ENCODE results near the gene ITIH4. TPM values are rescaled to one million over a fixed set of nuclear protein-coding genes. Genes with fewer than 3 reads are reported as not detected.

Gene ITIH4
- total and polyA plus RNA-seq, 2 of the 13 experiments (the other 11 are each of a cell fraction or from before 2014, with no cell fraction given): 2.7 to 5.3 TPM

DNA sequence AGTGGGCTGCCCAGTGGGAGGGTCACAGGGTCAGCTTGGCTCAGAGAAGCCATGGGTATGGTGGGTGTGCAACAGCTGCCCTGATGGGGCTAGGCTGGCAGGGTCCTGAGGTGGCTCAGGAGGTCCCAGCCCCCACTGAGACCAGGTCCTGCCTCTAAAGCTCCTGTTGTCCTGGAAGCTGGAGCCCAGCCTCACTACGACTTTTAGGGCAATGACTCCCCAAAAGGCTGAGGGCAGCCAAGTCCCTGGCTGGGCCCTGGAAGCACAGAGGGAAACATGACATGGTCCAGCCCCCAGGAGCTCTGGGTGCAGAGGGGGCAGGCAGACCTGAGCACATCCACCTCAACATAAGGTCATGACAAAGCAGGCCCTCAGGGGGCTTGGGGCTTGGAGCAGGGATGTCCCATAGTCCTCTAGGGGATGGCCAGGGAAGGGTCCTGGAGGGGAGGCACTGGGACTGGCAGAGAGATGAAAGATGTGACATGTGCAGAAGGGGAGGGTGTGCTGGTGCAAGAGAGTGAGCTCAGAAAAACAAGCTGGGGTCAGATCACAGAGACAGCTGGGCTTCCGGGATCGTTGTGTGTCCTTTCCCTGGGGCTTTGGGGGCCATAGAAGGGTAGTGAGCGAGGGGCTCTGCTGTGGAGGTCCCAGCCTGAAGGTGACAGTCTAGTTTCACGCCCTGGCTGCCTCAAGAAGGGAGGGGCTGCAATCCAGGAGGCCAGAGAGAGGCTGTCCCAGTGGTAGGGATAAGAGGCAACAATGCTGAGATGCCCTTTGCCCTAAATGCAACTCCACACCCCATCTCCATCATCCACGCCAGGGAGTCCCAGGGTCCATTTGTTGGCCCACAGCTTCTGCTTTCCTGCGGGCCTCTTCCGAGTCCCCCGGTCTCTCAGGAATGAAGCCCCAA lies 36.5 kb downstream of the ITIH4 start (continued):
- TF ChIP-seq, protein P1, sequence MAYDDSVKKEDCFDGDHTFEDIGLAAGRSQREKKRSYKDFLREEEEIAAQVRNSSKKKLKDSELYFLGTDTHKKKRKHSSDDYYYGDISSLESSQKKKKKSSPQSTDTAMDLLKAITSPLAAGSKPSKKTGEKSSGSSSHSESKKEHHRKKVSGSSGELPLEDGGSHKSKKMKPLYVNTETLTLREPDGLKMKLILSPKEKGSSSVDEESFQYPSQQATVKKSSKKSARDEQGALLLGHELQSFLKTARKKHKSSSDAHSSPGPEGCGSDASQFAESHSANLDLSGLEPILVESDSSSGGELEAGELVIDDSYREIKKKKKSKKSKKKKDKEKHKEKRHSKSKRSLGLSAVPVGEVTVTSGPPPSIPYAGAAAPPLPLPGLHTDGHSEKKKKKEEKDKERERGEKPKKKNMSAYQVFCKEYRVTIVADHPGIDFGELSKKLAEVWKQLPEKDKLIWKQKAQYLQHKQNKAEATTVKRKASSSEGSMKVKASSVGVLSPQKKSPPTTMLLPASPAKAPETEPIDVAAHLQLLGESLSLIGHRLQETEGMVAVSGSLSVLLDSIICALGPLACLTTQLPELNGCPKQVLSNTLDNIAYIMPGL (CRISPR knock-in tag; IDR thresholded peaks at IDR 0.05; ENCODE audit: borderline replicate concordance in 1 of 2, low read depth in 1 of 2): no peak
- TF ChIP-seq, protein P2, sequence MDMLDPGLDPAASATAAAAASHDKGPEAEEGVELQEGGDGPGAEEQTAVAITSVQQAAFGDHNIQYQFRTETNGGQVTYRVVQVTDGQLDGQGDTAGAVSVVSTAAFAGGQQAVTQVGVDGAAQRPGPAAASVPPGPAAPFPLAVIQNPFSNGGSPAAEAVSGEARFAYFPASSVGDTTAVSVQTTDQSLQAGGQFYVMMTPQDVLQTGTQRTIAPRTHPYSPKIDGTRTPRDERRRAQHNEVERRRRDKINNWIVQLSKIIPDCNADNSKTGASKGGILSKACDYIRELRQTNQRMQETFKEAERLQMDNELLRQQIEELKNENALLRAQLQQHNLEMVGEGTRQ (IDR thresholded peaks at IDR 0.05; ENCODE audit: low read depth, low read length): no peak
- TF ChIP-seq, protein P2 (CRISPR knock-in tag; IDR thresholded peaks at IDR 0.05; ENCODE audit: borderline replicate concordance): no peak
- TF ChIP-seq, protein P3, sequence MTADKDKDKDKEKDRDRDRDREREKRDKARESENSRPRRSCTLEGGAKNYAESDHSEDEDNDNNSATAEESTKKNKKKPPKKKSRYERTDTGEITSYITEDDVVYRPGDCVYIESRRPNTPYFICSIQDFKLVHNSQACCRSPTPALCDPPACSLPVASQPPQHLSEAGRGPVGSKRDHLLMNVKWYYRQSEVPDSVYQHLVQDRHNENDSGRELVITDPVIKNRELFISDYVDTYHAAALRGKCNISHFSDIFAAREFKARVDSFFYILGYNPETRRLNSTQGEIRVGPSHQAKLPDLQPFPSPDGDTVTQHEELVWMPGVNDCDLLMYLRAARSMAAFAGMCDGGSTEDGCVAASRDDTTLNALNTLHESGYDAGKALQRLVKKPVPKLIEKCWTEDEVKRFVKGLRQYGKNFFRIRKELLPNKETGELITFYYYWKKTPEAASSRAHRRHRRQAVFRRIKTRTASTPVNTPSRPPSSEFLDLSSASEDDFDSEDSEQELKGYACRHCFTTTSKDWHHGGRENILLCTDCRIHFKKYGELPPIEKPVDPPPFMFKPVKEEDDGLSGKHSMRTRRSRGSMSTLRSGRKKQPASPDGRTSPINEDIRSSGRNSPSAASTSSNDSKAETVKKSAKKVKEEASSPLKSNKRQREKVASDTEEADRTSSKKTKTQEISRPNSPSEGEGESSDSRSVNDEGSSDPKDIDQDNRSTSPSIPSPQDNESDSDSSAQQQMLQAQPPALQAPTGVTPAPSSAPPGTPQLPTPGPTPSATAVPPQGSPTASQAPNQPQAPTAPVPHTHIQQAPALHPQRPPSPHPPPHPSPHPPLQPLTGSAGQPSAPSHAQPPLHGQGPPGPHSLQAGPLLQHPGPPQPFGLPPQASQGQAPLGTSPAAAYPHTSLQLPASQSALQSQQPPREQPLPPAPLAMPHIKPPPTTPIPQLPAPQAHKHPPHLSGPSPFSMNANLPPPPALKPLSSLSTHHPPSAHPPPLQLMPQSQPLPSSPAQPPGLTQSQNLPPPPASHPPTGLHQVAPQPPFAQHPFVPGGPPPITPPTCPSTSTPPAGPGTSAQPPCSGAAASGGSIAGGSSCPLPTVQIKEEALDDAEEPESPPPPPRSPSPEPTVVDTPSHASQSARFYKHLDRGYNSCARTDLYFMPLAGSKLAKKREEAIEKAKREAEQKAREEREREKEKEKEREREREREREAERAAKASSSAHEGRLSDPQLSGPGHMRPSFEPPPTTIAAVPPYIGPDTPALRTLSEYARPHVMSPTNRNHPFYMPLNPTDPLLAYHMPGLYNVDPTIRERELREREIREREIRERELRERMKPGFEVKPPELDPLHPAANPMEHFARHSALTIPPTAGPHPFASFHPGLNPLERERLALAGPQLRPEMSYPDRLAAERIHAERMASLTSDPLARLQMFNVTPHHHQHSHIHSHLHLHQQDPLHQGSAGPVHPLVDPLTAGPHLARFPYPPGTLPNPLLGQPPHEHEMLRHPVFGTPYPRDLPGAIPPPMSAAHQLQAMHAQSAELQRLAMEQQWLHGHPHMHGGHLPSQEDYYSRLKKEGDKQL (CRISPR knock-in tag; IDR thresholded peaks at IDR 0.05; ENCODE audit: low read depth): no peak
- no peak for TF ChIP-seq ZNF3 (CRISPR knock-in tag; IDR thresholded peaks at IDR 0.05)
- TF ChIP-seq GABPA (IDR thresholded peaks at IDR 0.05; ENCODE audit: low read depth, low read length): no peak
- no peak for TF ChIP-seq GABPA (CRISPR knock-in tag; IDR thresholded peaks at IDR 0.05; ENCODE audit: low read depth)
- TF ChIP-seq ZMAT3 (CRISPR knock-in tag; conservative IDR thresholded peaks at IDR 0.05): no peak
- TF ChIP-seq MLLT10 (CRISPR knock-in tag; IDR thresholded peaks at IDR 0.05): no peak
- TF ChIP-seq ZSCAN22 (CRISPR knock-in tag; IDR thresholded peaks at IDR 0.05): no peak
- TF ChIP-seq, protein P4, sequence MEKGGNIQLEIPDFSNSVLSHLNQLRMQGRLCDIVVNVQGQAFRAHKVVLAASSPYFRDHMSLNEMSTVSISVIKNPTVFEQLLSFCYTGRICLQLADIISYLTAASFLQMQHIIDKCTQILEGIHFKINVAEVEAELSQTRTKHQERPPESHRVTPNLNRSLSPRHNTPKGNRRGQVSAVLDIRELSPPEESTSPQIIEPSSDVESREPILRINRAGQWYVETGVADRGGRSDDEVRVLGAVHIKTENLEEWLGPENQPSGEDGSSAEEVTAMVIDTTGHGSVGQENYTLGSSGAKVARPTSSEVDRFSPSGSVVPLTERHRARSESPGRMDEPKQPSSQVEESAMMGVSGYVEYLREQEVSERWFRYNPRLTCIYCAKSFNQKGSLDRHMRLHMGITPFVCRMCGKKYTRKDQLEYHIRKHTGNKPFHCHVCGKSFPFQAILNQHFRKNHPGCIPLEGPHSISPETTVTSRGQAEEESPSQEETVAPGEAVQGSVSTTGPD (CRISPR knock-in tag; IDR thresholded peaks at IDR 0.05): no peak
- TF ChIP-seq, protein P5, sequence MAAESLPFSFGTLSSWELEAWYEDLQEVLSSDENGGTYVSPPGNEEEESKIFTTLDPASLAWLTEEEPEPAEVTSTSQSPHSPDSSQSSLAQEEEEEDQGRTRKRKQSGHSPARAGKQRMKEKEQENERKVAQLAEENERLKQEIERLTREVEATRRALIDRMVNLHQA (CRISPR knock-in tag; IDR thresholded peaks at IDR 0.05): no peak
- TF ChIP-seq TSC22D2 (CRISPR knock-in tag; IDR thresholded peaks at IDR 0.05; ENCODE audit: borderline replicate concordance): no peak
- peak; percentile 77; the same call in 1 of the 2 replicates for TF ChIP-seq ZBTB7A (CRISPR knock-in tag; IDR thresholded peaks at IDR 0.05)
- TF ChIP-seq, protein P6, sequence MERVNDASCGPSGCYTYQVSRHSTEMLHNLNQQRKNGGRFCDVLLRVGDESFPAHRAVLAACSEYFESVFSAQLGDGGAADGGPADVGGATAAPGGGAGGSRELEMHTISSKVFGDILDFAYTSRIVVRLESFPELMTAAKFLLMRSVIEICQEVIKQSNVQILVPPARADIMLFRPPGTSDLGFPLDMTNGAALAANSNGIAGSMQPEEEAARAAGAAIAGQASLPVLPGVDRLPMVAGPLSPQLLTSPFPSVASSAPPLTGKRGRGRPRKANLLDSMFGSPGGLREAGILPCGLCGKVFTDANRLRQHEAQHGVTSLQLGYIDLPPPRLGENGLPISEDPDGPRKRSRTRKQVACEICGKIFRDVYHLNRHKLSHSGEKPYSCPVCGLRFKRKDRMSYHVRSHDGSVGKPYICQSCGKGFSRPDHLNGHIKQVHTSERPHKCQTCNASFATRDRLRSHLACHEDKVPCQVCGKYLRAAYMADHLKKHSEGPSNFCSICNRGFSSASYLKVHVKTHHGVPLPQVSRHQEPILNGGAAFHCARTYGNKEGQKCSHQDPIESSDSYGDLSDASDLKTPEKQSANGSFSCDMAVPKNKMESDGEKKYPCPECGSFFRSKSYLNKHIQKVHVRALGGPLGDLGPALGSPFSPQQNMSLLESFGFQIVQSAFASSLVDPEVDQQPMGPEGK (CRISPR knock-in tag; IDR thresholded peaks at IDR 0.05): no peak

Measured in HepG2 (cell line).